Colon (tissue), 2 donors: ENCODE measurements around the gene PTS.

Source experiments
- FAIRE-seq: peaks from 2 replicates; lab custom pipeline; 2012; peaks lifted over from hg19 to GRCh38; lab: Jason Lieb, UNC
- donor health status: control.
- donor health status: control.

Gene PTS

GRCh38 chr11:112266410-112266778 is 40.2 kb downstream of the PTS start:
- FAIRE-seq: no peak

- no peak for FAIRE-seq
These were observed 41.0 kb downstream of the PTS start for GRCh38 chr11:112267188-112267591.

- no peak for FAIRE-seq
These were observed 42.2 kb downstream of the PTS start for GRCh38 chr11:112268406-112268805.

- no peak for FAIRE-seq
These were observed 42.9 kb downstream of the PTS start for GRCh38 chr11:112269139-112269538.

- no peak for FAIRE-seq
These were observed 44.4 kb downstream of the PTS start for GRCh38 chr11:112270551-112271180.

- FAIRE-seq: no peak
These were observed 45.0 kb downstream of the PTS start for GRCh38 chr11:112271242-112271641.

- no peak for FAIRE-seq
These were observed 46.8 kb downstream of the PTS start for GRCh38 chr11:112273066-112273465.

- no peak for FAIRE-seq
These were observed 48.0 kb downstream of the PTS start for GRCh38 chr11:112274007-112274783.

- no peak for FAIRE-seq
These were observed 50.8 kb downstream of the PTS start for GRCh38 chr11:112277029-112277428.

- FAIRE-seq: no peak
These were observed 51.7 kb downstream of the PTS start for GRCh38 chr11:112277941-112278340.

GRCh38 chr11:112278803-112279202 is 52.6 kb downstream of the PTS start:
- FAIRE-seq: no peak

GRCh38 chr11:112279901-112280267 is 53.7 kb downstream of the PTS start:
- no peak for FAIRE-seq

- no peak for FAIRE-seq
These were observed 54.3 kb downstream of the PTS start for GRCh38 chr11:112280268-112281126.

- no peak for FAIRE-seq
These were observed 55.5 kb downstream of the PTS start for GRCh38 chr11:112281726-112282125.
